A673 (cell line): ENCODE measurements around the gene CAVIN1. TPM values are rescaled to one million over a fixed set of nuclear protein-coding genes. Genes with fewer than 3 reads are reported as not detected.

Source experiments
- BruUV-seq: library from RNA; stranded (reverse); fragments of 400-500 nt; replicated peaks from 2 replicates; lab custom pipeline; 2021; lab: Mats Ljungman, UMichigan
- CTCF ChIA-PET: fragments of 300-600 bp; sonication (Branson Sonifier 250); formaldehyde crosslinking; loops from one replicate; lab custom pipeline; 2022; ENCODE audit warnings: antibody characterized with exemption; lab: Charles Lee
- POLR2A ChIA-PET: fragments of 300-600 bp; sonication (Branson Sonifier 250); formaldehyde crosslinking; loops from one replicate; lab custom pipeline; 2022; ENCODE audit warnings: antibody characterized with exemption; ENCODE audit not compliant: low non-redundant PET; lab: Charles Lee
- DNase-seq: peaks from one replicate; pipeline ENCODE4 v3.0.0-alpha.2; 2015; ENCODE audit warnings: low spot score
- H3K27ac ChIP-seq: fragments of 200-600 bp; sonication (generic); 2 replicates; pipeline ENCODE4 v1.5.1; 2016; ENCODE audit warnings: mixed run types, low read depth, mild to moderate bottlenecking, mixed read lengths, antibody characterized with exemption, low read length; ENCODE audit not compliant: poor library complexity, severe bottlenecking
- H3K27me3 ChIP-seq: fragments of 200-600 bp; sonication (generic); replicated peaks from 2 replicates; pipeline ENCODE4 v1.6.1; 2017; ENCODE audit warnings: mixed run types, low read depth, mild to moderate bottlenecking, mixed read lengths, antibody characterized with exemption, low read length; ENCODE audit not compliant: insufficient read depth, poor library complexity
- H3K36me3 ChIP-seq: fragments of 200-600 bp; sonication (generic); 2 replicates; pipeline ENCODE4 v1.6.1; 2016; ENCODE audit warnings: mixed run types, mild to moderate bottlenecking, mixed read lengths, antibody characterized with exemption, low read length; ENCODE audit not compliant: insufficient read depth, poor library complexity, severe bottlenecking
- H3K4me1 ChIP-seq: fragments of 200-600 bp; sonication (generic); 2 replicates; pipeline ENCODE4 v1.6.1; 2017; ENCODE audit warnings: mixed run types, mild to moderate bottlenecking, mixed read lengths, antibody characterized with exemption, low read length; ENCODE audit not compliant: insufficient read depth, poor library complexity, severe bottlenecking
- H3K4me3 ChIP-seq: fragments of 200-600 bp; sonication (generic); 2 replicates; pipeline ENCODE4 v1.5.1; 2016; ENCODE audit warnings: low read depth, mixed run types, mild to moderate bottlenecking, mixed read lengths, low read length; ENCODE audit not compliant: poor library complexity, severe bottlenecking
- H3K9me3 ChIP-seq: fragments of 200-600 bp; sonication (generic); 2 replicates; pipeline ENCODE4 v1.6.1; 2016; ENCODE audit warnings: mixed run types, low read depth, mild to moderate bottlenecking, mixed read lengths, antibody characterized with exemption, low read length; ENCODE audit not compliant: poor library complexity, severe bottlenecking
- CTCF ChIP-seq: fragments of 300-800, 200-600 bp; sonication (generic); conservative IDR thresholded peaks from 2 replicates; pipeline ENCODE4 v1.5.1; 2017; ENCODE audit warnings: low read depth, mild to moderate bottlenecking, antibody characterized with exemption, low read length, moderate library complexity, mixed read lengths
- EZH2 ChIP-seq: fragments of 200-600 bp; sonication (generic); IDR thresholded peaks from 2 replicates; pipeline ENCODE4 v1.6.1; 2017; ENCODE audit warnings: borderline replicate concordance, low read depth, mild to moderate bottlenecking, mixed read lengths, antibody characterized with exemption, low read length; ENCODE audit not compliant: poor library complexity, severe bottlenecking
- intact Hi-C: fragments of 100-400 bp; cut with micrococcal nuclease; formaldehyde crosslinking; loops from one replicate; pipeline ENCODE4 v1.10.0; 2022; ENCODE audit not compliant: unreplicated experiment
- total RNA-seq: library from RNA; stranded (reverse); gene quantifications from 2 replicates; pipeline ENCODE4 v1.2.3, GENCODE V29; 2021

The CAVIN1 gene
- total RNA-seq, 1 experiment from 2014 or later: 19.9 TPM

DNA sequence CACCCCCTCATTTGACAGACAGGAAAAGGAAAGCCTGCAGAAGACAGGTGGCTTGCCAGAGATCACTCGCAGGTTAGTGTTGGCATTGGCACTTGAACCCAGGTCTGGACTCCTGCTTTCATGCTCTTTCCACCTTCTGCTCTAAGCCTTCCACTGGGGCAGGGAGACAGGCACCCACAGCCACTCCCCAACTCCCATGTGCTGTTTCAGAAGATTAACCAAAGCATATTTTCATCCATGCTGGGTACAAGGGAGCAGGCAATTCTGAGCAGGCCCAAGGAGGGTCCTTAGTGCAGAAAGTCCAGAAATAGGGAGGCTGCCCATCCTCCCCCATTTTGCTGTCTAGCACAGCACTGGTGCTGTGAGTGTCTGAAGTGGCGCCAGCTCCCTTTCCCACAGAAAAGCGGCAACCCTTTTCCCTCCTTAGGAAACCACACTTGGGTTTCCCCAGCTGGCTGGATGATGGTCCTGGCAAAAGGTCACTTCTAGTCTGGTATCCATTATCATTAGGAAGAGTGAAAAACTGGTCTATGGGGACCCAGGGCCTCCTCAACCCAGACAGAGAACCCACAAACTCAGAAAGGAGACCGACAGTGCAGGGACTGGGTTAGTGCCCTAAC, 2.0 kb upstream of the CAVIN1 start:
- no peaks in the 10 kb centered on the region for H3K36me3 ChIP-seq
- ChIA-PET POLR2A (no interaction called here), CTCF (no interaction called here)
- no peaks in the 10 kb centered on the region for H3K9me3 ChIP-seq
- intact Hi-C loops: no loop called here
- no peak overlapping the region for H3K27ac ChIP-seq
- H3K4me3 ChIP-seq: no peak overlapping the region
- TF ChIP-seq EZH2: no peak
- TF ChIP-seq CTCF: no peak
- no TSS peak for BruUV-seq
- no peaks in the 10 kb centered on the region for H3K4me1 ChIP-seq
- no peak for DNase-seq
- no peaks in the 10 kb centered on the region for H3K27me3 ChIP-seq

DNA sequence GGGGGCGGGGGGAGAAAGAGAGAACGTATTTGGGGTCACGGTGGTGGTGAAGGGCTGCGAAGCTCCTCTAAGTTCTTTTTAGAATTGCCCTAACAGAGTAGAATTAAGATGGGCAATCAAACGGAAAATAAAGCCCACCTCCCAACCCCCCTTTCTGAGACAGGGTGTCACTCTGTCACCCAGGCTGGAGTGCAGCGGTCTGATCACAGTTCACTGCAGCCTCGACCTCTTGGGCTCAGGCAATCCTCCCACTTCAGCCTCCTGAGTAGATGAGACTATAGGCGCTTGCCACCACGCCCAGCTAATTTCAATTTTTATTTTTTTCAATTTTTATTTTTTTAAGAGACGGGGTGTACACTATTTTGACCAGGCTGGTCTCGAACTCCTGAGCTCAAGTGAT, 710 bp upstream of the CAVIN1 start:
- no peaks in the 10 kb centered on the region for H3K4me1 ChIP-seq
- H3K4me3 ChIP-seq: peak overlapping the region; percentile 66
- DNase-seq: no peak
- intact Hi-C loops: no loop called here
- BruUV-seq: no TSS peak
- no peaks in the 10 kb centered on the region for H3K9me3 ChIP-seq
- no peaks in the 10 kb centered on the region for H3K36me3 ChIP-seq
- ChIA-PET POLR2A (no interaction called here), CTCF (interaction anchor here (0.5 kb wide), 1 partner anchor 406 kb away, joined by 3 read pairs; the partner anchor contains the start of gene DNAJC7)
- no peak overlapping the region for H3K27ac ChIP-seq
- H3K27me3 ChIP-seq: no peaks in the 10 kb centered on the region
- TF ChIP-seq CTCF (no peak), EZH2 (no peak)

DNA sequence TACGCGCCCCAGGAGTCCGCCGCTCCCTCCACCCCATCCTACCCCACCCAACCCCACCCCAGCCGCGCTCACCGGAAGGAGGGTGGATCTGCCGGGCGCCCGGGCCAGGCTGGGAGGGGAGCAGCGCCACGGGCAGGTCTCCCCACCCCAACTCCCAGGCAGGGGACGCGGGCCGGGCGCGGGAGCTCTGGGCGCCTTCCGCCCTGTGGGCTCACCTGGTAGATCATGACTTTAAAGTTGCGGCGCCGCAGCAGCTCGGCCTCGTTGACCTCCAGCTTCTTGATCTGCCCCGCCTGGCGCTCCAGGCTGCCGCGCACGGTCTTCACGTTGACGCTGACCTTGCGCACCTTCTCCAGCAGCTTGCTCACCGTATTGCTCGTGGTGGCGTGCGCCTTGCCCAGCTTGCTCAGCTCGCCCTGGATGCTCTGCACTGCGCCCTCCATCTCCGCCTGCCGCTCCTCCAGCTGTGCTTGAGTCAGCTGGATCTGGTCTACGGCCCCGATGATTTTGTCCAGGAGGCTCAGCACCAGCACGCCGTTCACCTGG, 571 bp downstream of the CAVIN1 start:
- BruUV-seq: TSS peak; percentile 70
- H3K4me3 ChIP-seq: peak overlapping the region; percentile 66
- ChIA-PET POLR2A (no interaction called here), CTCF (interaction anchor here (0.5 kb wide), 1 partner anchor 110 kb away, joined by 4 read pairs; no protein-coding TSS in a partner anchor)
- intact Hi-C loops: no loop called here
- H3K27me3 ChIP-seq: no peaks in the 10 kb centered on the region
- DNase-seq: no peak
- peak overlapping the region; percentile 47 for H3K27ac ChIP-seq
- no peaks in the 10 kb centered on the region for H3K36me3 ChIP-seq
- H3K4me1 ChIP-seq: no peaks in the 10 kb centered on the region
- H3K9me3 ChIP-seq: no peaks in the 10 kb centered on the region
- no peak for TF ChIP-seq EZH2
- TF ChIP-seq CTCF: no peak
